HG03571 (cell line): ENCODE measurements around the gene THAP2.
"Not testable (repeated sequence)": the region's sequence is repeated elsewhere in the genome, so short reads cannot be mapped to it uniquely, and the experiment has no call there.

ENCODE experiments used
- ATAC-seq: cut with Tn5 transposase; IDR thresholded peaks from one replicate; pipeline ENCODE4 v1.9.1; 2021; ENCODE audit not compliant: unreplicated experiment

Gene THAP2

GRCh38 chr12:71702181-71702580, 38.1 kb downstream of the THAP2 start:
- ATAC-seq = not testable (repeated sequence)

- no peak for ATAC-seq
These were observed 38.5 kb downstream of the THAP2 start for GRCh38 chr12:71702590-71702989.

DNA sequence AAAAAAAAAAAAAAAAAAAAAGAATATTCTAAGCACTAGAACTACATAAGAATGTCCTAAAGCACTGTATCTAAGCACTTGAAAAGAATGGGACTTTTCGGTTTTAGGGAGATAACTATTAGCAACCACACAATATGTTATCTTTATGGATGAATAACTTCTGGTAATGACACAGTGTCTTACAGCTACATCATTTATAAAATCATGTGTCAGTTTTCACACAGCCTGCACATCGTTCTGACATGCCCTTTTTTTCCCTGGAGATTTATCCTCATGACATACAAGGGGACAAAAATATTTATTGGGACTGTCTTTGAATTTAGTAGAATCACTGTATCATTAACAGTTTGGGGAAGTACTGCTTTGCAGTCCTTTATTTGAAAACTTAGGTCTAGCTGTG, 39.1 kb downstream of the THAP2 start:
- no peak for ATAC-seq

DNA sequence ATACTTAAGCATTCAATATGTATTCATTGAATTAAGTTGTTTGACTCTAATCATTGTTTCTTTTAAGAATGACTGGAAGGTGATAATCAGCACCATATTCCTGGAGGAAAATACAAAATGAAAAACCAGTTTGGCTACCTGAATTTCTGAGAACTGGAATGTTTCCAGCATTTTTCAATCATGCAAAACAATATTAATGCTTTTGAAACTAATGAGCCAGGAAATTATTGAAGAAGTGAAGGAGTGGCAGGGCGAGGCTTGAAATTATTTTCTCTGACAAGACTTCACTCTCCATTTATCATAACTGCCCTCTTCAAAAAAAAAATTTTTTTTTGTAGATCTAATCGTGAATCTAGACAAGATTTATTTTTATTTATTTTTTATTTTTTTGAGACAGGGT, 40.8 kb downstream of the THAP2 start:
- ATAC-seq = no peak

GRCh38 chr12:71708658-71709057, 44.6 kb downstream of the THAP2 start:
- ATAC-seq = no peak

- ATAC-seq = no peak
These were observed 46.4 kb downstream of the THAP2 start for GRCh38 chr12:71710276-71711125.

- ATAC-seq = no peak
These were observed 54.5 kb downstream of the THAP2 start for GRCh38 chr12:71718611-71719010.

GRCh38 chr12:71719647-71720370, 55.7 kb downstream of the THAP2 start:
- no peak for ATAC-seq

- no peak for ATAC-seq
These were observed 57.8 kb downstream of the THAP2 start for GRCh38 chr12:71721783-71722505.

DNA sequence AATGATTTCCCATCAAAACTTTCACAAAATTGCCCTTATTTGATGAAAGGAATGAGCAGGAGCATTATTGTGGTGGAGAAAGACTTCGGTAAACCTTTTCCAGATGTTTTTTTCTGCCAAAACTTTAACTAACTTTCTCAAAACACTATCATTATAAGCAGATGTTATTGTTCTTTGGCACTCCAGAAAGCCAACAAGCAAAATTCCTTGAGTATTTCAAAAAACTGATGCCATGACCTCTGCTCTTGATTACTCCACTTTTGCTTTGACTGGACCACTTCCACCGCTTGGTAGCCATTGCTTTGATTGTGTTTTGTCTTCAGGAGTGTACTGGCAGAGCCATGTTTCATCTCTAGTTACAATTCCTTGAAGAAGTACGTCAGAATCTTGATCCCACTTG, 60.9 kb downstream of the THAP2 start:
- no peak for ATAC-seq

GRCh38 chr12:71726548-71726947, 62.4 kb downstream of the THAP2 start:
- no peak for ATAC-seq

GRCh38 chr12:71727958-71728357, 63.9 kb downstream of the THAP2 start:
- no peak for ATAC-seq
